Liver (tissue), 3 donors: ENCODE results near the gene PARD3.

Experiments used
- CTCF ChIP-seq: fragments of 150-350 bp; IDR thresholded peaks from 2 replicates; pipeline ENCODE4 v1.5.1; 2017; ENCODE audit warnings: improper control_type of control experiment, low read depth, low read length; ENCODE audit not compliant: missing input control
- RAD21 ChIP-seq, 2 donors: IDR thresholded peaks; 2 replicates each; pipeline ENCODE4 v1.6.1; 2016; ENCODE audit warnings: antibody characterized with exemption in 2 of 2, mild to moderate bottlenecking in 2 of 2
- donor health status: healthy.
- donor health status: healthy.

- TF ChIP-seq CTCF (no peak), RAD21 (IDR thresholded peaks at IDR 0.05) (no peak)
Measured at GRCh38 chr10:34578468-34578867, 236.6 kb downstream of the PARD3 start.
